PFSK-1 (cell line): ENCODE data around the gene COG7.

Experiments used
- FOXP2 ChIP-seq: optimal IDR thresholded peaks from 2 replicates; pipeline ENCODE3; 2011; ENCODE audit warnings: borderline replicate concordance, control low read depth, inconsistent platforms; ENCODE audit not compliant: insufficient read depth; ENCODE audit errors: extremely low read length, extremely low read depth
- POLR2AphosphoS5 ChIP-seq: IDR thresholded peaks from 2 replicates; pipeline ENCODE4 v1.6.1; 2012; ENCODE audit warnings: low read depth, mild to moderate bottlenecking, control low read depth, low read length, moderate library complexity
- REST ChIP-seq, 2 experiments: IDR thresholded peaks; 2 replicates each; pipeline versions ENCODE4 v1.6.1 to v1.8.0; 2011 to 2012; ENCODE audit warnings: low read depth in 2 of 2, low read length in 2 of 2, control low read depth in 1 of 2, inconsistent platforms in 1 of 2, mild to moderate bottlenecking in 1 of 2, moderate library complexity in 1 of 2; ENCODE audit not compliant: insufficient read depth in 1 of 2
- SIN3A ChIP-seq: IDR thresholded peaks from 2 replicates; pipeline ENCODE4 v1.6.1; 2012; ENCODE audit warnings: mild to moderate bottlenecking, low read length, moderate library complexity, borderline replicate concordance; ENCODE audit not compliant: insufficient read depth
- TAF1 ChIP-seq: IDR thresholded peaks from 2 replicates; pipeline ENCODE4 v1.6.1; 2012; ENCODE audit warnings: low read length, control low read depth, borderline replicate concordance; ENCODE audit not compliant: insufficient read depth

Gene COG7

GRCh38 chr16:23484510-23485256, 31.7 kb upstream of the COG7 start:
- TF ChIP-seq POLR2AphosphoS5 (no peak), SIN3A (no peak), FOXP2 (no peak), REST (IDR thresholded peaks at IDR 0.05; ENCODE audit: insufficient read depth in 1 of 2, low read depth in 2 of 2, low read length in 2 of 2) (no peak), TAF1 (no peak)

- TF ChIP-seq TAF1 (no peak), POLR2AphosphoS5 (no peak), FOXP2 (no peak), SIN3A (no peak), REST (IDR thresholded peaks at IDR 0.05; ENCODE audit: insufficient read depth in 1 of 2, low read depth in 2 of 2, low read length in 2 of 2) (no peak)
These were observed 29.8 kb upstream of the COG7 start for GRCh38 chr16:23482778-23483177.

- TF ChIP-seq POLR2AphosphoS5: no peak
- TF ChIP-seq TAF1: no peak
- no peak for TF ChIP-seq FOXP2
- no peak for TF ChIP-seq REST (IDR thresholded peaks at IDR 0.05; ENCODE audit: insufficient read depth in 1 of 2, low read depth in 2 of 2, low read length in 2 of 2)
- TF ChIP-seq SIN3A: no peak
These were observed 27.3 kb upstream of the COG7 start for GRCh38 chr16:23480257-23480656.

- TF ChIP-seq TAF1 (no peak), REST (IDR thresholded peaks at IDR 0.05; ENCODE audit: insufficient read depth in 1 of 2, low read depth in 2 of 2, low read length in 2 of 2) (no peak), SIN3A (no peak), FOXP2 (no peak), POLR2AphosphoS5 (no peak)
These were observed 26.1 kb upstream of the COG7 start for GRCh38 chr16:23479138-23479537.
